B cell (primary cell): ENCODE measurements around the gene GCDH. TPM values are rescaled to one million over a fixed set of nuclear protein-coding genes. Genes with fewer than 3 reads are reported as not detected.

Experiments
- ATAC-seq: fragments of 200-7000 bp; cut with Tn5 transposase; one replicate; pipeline ENCODE4 v1.10.0; 2021; ENCODE audit warnings: low read depth, mild to moderate bottlenecking, moderate number of reproducible peaks, moderate library complexity
- CTCF ChIA-PET: fragments of 350-600 bp; sonication (Branson Sonifier 250); formaldehyde crosslinking; loops from one replicate; lab custom pipeline; 2021; ENCODE audit warnings: antibody characterized with exemption, inconsistent platforms; lab: Charles Lee
- POLR2A ChIA-PET: fragments of 350-600 bp; sonication (Branson Sonifier 250); formaldehyde crosslinking; loops from one replicate; lab custom pipeline; 2021; ENCODE audit warnings: antibody characterized with exemption; lab: Charles Lee
- DNase-seq: peaks from one replicate; pipeline ENCODE4 v3.0.0; 2013
- H2AFZ ChIP-seq: 2 replicates; pipeline ENCODE4 v1.6.1; 2012; ENCODE audit warnings: mild to moderate bottlenecking, low read depth, low read length; ENCODE audit not compliant: insufficient read depth, poor library complexity, severe bottlenecking
- H3K27ac ChIP-seq, 2 donors: 1 replicate in 1 of 2; 2 replicates in 1 of 2; pipeline ENCODE4 v1.5.1; 2012 to 2013; ENCODE audit warnings: low read length in 2 of 2, mild to moderate bottlenecking in 2 of 2, moderate library complexity in 1 of 2
- H3K27me3 ChIP-seq, 4 experiments: fragments of 200-600 bp in 1 of 4; sonication (generic) in 1 of 4; replicated peaks in 1 of 4; 1 replicate in 2 of 4; 2 replicates in 2 of 4; pipeline versions ENCODE4 v1.6.1 to v1.7.0; 2013 to 2016; ENCODE audit warnings: low read length in 3 of 4, mild to moderate bottlenecking in 2 of 4, mixed read lengths in 1 of 4, moderate library complexity in 1 of 4; ENCODE audit not compliant: insufficient read depth in 4 of 4, control insufficient read depth in 3 of 4; ENCODE audit errors: control extremely low read depth in 1 of 4
- H3K36me3 ChIP-seq, 2 experiments: replicated peaks in 1 of 2; 1 replicate in 1 of 2; 2 replicates in 1 of 2; pipeline versions ENCODE4 v1.6.1 to v1.7.1; 2013; ENCODE audit warnings: low read length in 1 of 2; ENCODE audit not compliant: insufficient read depth in 2 of 2, control insufficient read depth in 1 of 2; ENCODE audit errors: control extremely low read depth in 1 of 2, extremely low read depth in 1 of 2
- H3K4me1 ChIP-seq, 2 donors: fragments of 200-600 bp in 1 of 2; sonication (generic) in 1 of 2; 1 replicate in 1 of 2; 2 replicates in 1 of 2; pipeline versions ENCODE4 v1.5.1 to v1.6.1; 2013 to 2017; ENCODE audit warnings: low read length in 2 of 2; ENCODE audit not compliant: control insufficient read depth in 2 of 2, insufficient read depth in 2 of 2
- H3K4me2 ChIP-seq: replicated peaks from 2 replicates; pipeline ENCODE3; 2012; ENCODE audit warnings: mild to moderate bottlenecking, low read depth, low read length; ENCODE audit not compliant: poor library complexity, severe bottlenecking
- H3K4me3 ChIP-seq, 5 experiments: fragments of 200-600 bp in 1 of 5; sonication (generic) in 1 of 5; 1 replicate in 3 of 5; 2 replicates in 2 of 5; pipeline versions ENCODE4 v1.5.1 to v1.7.0; 2011 to 2016; ENCODE audit warnings: low read length in 4 of 5, mild to moderate bottlenecking in 4 of 5, low read depth in 2 of 5, control low read depth in 1 of 5, moderate library complexity in 1 of 5; ENCODE audit not compliant: insufficient read depth in 1 of 5; ENCODE audit errors: control extremely low read depth in 1 of 5, extremely low read depth in 1 of 5
- H3K79me2 ChIP-seq: fragments of 200-600 bp; sonication (generic); one replicate; pipeline ENCODE4 v1.6.0; 2016; ENCODE audit warnings: low read length; ENCODE audit not compliant: control insufficient read depth, insufficient read depth
- H3K9ac ChIP-seq: fragments of 200-600 bp; sonication (generic); 2 replicates; pipeline ENCODE4 v1.6.1; 2017; ENCODE audit warnings: mild to moderate bottlenecking, low read length, moderate library complexity
- H3K9me3 ChIP-seq, 3 donors: one replicate each; pipeline versions ENCODE4 v1.6.1 to v1.7.1; 2013; ENCODE audit warnings: low read length in 2 of 3; ENCODE audit not compliant: control insufficient read depth in 2 of 3, insufficient read depth in 1 of 3; ENCODE audit errors: control extremely low read depth in 1 of 3
- H4K20me1 ChIP-seq: 2 replicates; pipeline ENCODE4 v1.6.0; 2012; ENCODE audit warnings: mild to moderate bottlenecking, low read length; ENCODE audit not compliant: insufficient read depth, control insufficient read depth, poor library complexity, severe bottlenecking
- H3K27ac Mint-ChIP-seq: one replicate; pipeline ENCODE4 v1.8.0; 2021; ENCODE audit warnings: mixed read lengths
- H3K27me3 Mint-ChIP-seq: one replicate; pipeline ENCODE4 v1.8.0; 2021; ENCODE audit warnings: mixed read lengths
- H3K4me1 Mint-ChIP-seq: one replicate; pipeline ENCODE4 v1.8.0; 2021; ENCODE audit warnings: mixed read lengths
- H3K4me3 Mint-ChIP-seq: one replicate; pipeline ENCODE4 v1.8.0; 2021; ENCODE audit warnings: mixed read lengths
- H3K9me3 Mint-ChIP-seq: one replicate; pipeline ENCODE4 v1.8.0; 2022; ENCODE audit warnings: mixed read lengths; ENCODE audit not compliant: insufficient read depth
- EZH2 ChIP-seq: IDR thresholded peaks from 2 replicates; pipeline ENCODE4 v1.6.1; 2012; ENCODE audit warnings: borderline replicate concordance, low read depth, mild to moderate bottlenecking, moderate library complexity, low read length; ENCODE audit not compliant: insufficient read depth, poor library complexity, severe bottlenecking
- WGBS: methylation state at CpG from one replicate; pipeline ENCODE4 v1.1.5; 2013; ENCODE audit warnings: missing lambda C conversion rate; ENCODE audit not compliant: insufficient coverage; 5-methylcytosine and 5-hydroxymethylcytosine counted together
- intact Hi-C: fragments of 100-400 bp; cut with micrococcal nuclease; formaldehyde crosslinking; loops from one replicate; pipeline ENCODE4 v1.10.0; 2022
- polyA plus RNA-seq: library from polyadenylated mRNA; depleted of rRNA; stranded (reverse); fragments of >200 nt; gene quantifications from 2 replicates; pipeline ENCODE4 v1.2.3, GENCODE V29; 2012
- total RNA-seq, 2 donors: library from RNA; stranded (reverse); fragments of 120-200 nt in 1 of 2; gene quantifications; 1 replicate in 1 of 2; 2 replicates in 1 of 2; pipeline versions ENCODE4 v1.2.3 to v1.2.4, GENCODE V29; 2013 to 2022
- TF ChIP-seq, protein P1 (sequence below): fragments of 200-600 bp; IDR thresholded peaks from one replicate; pipeline ENCODE4 v1.8.0; 2022; ENCODE audit warnings: antibody characterized with exemption, mild to moderate bottlenecking

GCDH gene
- total and polyA plus RNA-seq, 2 donors (not counting 1 experiment from before 2014, with no cell fraction given): 48.9 to 61.2 TPM

DNA sequence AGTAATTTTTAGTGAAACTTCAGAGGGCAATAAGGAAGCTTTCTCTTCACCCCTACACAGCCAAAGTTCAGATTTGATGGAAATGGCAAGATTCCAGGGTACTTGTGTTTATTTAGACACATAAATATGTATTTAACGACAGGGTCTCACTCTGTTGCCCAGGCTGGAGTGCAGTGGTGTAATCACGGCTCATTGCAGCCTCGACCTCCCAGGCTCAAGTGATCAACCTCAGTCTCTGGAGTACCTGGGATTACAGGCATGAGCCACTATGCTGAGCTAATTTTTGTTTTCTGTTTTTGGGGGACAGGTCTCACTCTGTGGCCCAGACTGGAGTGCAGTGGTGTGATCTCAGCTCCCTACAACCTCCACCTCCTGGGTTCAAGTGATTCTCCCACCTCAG lies 30.1 kb downstream of the GCDH start:
- POLR2A ChIA-PET: interaction anchor here (1.0 kb wide), 1 partner anchor 30 kb away, joined by 4 read pairs; the partner anchor contains the start of gene GCDH
- H3K9ac ChIP-seq: no peak overlapping the region

DNA sequence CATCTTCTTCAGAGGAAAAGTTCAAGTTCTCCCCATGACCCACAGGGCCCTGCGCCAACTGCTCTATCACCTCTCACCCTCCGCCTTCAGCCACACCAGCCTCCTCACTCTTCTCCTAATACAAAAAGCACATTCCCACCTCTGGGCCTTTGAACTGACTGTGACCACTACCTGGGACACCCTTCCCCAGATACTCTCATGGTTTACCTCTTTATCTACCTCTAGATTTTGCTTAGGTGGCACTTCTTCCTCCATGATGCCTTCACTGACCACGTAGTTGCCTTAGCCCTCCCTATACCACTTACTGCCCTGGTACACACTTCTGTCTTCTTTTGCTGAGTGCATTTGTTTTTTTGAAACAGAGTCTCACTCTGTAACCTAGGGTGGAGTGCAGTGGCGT lies 32.0 kb downstream of the GCDH start:
- Histone ChIP-seq H3K4me1 (peaks cover 0 to 12% of the 10 kb centered on the region in 2 donors), H3K27me3 (no peaks in the 10 kb centered on the region), H3K9me3 (no peaks in the 10 kb centered on the region), H3K9ac (no peak overlapping the region), H4K20me1 (peaks cover 13% of the 10 kb centered on the region), H2AFZ (no peak overlapping the region), H3K36me3 (peaks cover 0 to 47% of the 10 kb centered on the region in 2 experiments), H3K4me3 (no peak overlapping the region), H3K4me2 (no peak overlapping the region), H3K27ac (no peak overlapping the region), H3K79me2 (peaks cover under 1% of the 10 kb centered on the region)
- ATAC-seq: no peak
- TF ChIP-seq EZH2: no peak
- TF ChIP-seq, protein P1, sequence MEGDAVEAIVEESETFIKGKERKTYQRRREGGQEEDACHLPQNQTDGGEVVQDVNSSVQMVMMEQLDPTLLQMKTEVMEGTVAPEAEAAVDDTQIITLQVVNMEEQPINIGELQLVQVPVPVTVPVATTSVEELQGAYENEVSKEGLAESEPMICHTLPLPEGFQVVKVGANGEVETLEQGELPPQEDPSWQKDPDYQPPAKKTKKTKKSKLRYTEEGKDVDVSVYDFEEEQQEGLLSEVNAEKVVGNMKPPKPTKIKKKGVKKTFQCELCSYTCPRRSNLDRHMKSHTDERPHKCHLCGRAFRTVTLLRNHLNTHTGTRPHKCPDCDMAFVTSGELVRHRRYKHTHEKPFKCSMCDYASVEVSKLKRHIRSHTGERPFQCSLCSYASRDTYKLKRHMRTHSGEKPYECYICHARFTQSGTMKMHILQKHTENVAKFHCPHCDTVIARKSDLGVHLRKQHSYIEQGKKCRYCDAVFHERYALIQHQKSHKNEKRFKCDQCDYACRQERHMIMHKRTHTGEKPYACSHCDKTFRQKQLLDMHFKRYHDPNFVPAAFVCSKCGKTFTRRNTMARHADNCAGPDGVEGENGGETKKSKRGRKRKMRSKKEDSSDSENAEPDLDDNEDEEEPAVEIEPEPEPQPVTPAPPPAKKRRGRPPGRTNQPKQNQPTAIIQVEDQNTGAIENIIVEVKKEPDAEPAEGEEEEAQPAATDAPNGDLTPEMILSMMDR: no peak
- no peak for DNase-seq
- H3K4me3 Mint-ChIP-seq: no peak overlapping the region
- no peaks in the 10 kb centered on the region for H3K9me3 Mint-ChIP-seq
- WGBS: 93% methylated on average over 3 of the region's 4 CpGs
- peaks cover 9% of the 10 kb centered on the region for H3K4me1 Mint-ChIP-seq
- ChIA-PET CTCF (no interaction called here), POLR2A (no interaction called here)
- intact Hi-C loops: no loop called here
- H3K27me3 Mint-ChIP-seq: no peaks in the 10 kb centered on the region
- H3K27ac Mint-ChIP-seq: no peak overlapping the region

More for the DNA sequence above, 30.1 kb downstream of the GCDH start:
- WGBS: 82% methylated on average over 2 of the region's 3 CpGs
- Mint-ChIP-seq H3K4me1 (peaks cover 9% of the 10 kb centered on the region), H3K4me3 (no peak overlapping the region), H3K27me3 (no peaks in the 10 kb centered on the region), H3K9me3 (no peaks in the 10 kb centered on the region), H3K27ac (no peak overlapping the region)
- Histone ChIP-seq H3K4me2 (no peak overlapping the region), H3K9me3 (no peaks in the 10 kb centered on the region), H3K36me3 (peaks cover 0 to 36% of the 10 kb centered on the region in 2 experiments), H3K79me2 (no peaks in the 10 kb centered on the region), H3K4me3 (no peak overlapping the region), H3K27ac (no peak overlapping the region), H3K27me3 (no peaks in the 10 kb centered on the region), H2AFZ (no peak overlapping the region), H3K4me1 (peaks cover 0 to 12% of the 10 kb centered on the region in 2 donors), H4K20me1 (peaks cover 12% of the 10 kb centered on the region)
- CTCF ChIA-PET: interaction anchor here (0.6 to 1.4 kb wide), 3 partner anchors 12 to 1285 kb away, joined by 3 to 5 read pairs (median 3); partner anchors contain the start of gene ADGRL1
- ATAC-seq: no peak
- no peak for DNase-seq
- TF ChIP-seq EZH2: no peak
- TF ChIP-seq, protein P1: no peak
- intact Hi-C loops: no loop called here
